ENCODE measurements around the gene FGF22. TPM values are rescaled to one million over a fixed set of nuclear protein-coding genes. Genes with fewer than 3 reads are reported as not detected.

The FGF22 gene
- total and polyA plus RNA-seq, 2 of the 13 experiments (the other 11 are each of a cell fraction or from before 2014, with no cell fraction given) = 0.24 TPM; not detected in 1

- TF ChIP-seq FOSL1 (CRISPR knock-in tag; IDR thresholded peaks at IDR 0.05; ENCODE audit: borderline replicate concordance) = no peak
- TF ChIP-seq TP53 (CRISPR knock-in tag; conservative IDR thresholded peaks at IDR 0.05) = 0 out of 2 replicates have a peak, but pooled peaks have one; percentile 57
- TF ChIP-seq SOX6 (IDR thresholded peaks at IDR 0.05) = no peak
- peak; percentile 38 for TF ChIP-seq SOX6 (CRISPR knock-in tag; IDR thresholded peaks at IDR 0.05)
- no peak for TF ChIP-seq DDIT3 (CRISPR knock-in tag; IDR thresholded peaks at IDR 0.05)
- peak; percentile 91 for TF ChIP-seq GABPA (IDR thresholded peaks at IDR 0.05; ENCODE audit: low read depth, low read length)
- TF ChIP-seq GABPA (CRISPR knock-in tag; IDR thresholded peaks at IDR 0.05; ENCODE audit: low read depth) = peak; percentile 95
- TF ChIP-seq SNAPC2 (CRISPR knock-in tag; IDR thresholded peaks at IDR 0.05) = no peak
- TF ChIP-seq ZFYVE20 (CRISPR knock-in tag; IDR thresholded peaks at IDR 0.05; ENCODE audit: borderline replicate concordance, low read depth) = no peak
- TF ChIP-seq ZNF136 (CRISPR knock-in tag; IDR thresholded peaks at IDR 0.05; ENCODE audit: low read depth) = no peak
- 0 out of 2 replicates have a peak, but pooled peaks have one; percentile 35 for TF ChIP-seq ZBTB25 (CRISPR knock-in tag; IDR thresholded peaks at IDR 0.05)
- TF ChIP-seq ZFY (CRISPR knock-in tag; IDR thresholded peaks at IDR 0.05) = peak; percentile 75
- peak; percentile 94 for TF ChIP-seq U2AF2 (IDR thresholded peaks at IDR 0.05; ENCODE audit: low read depth, low read length)
- TF ChIP-seq ZNF207 (IDR thresholded peaks at IDR 0.05; ENCODE audit: borderline replicate concordance) = no peak
- TF ChIP-seq KDM1A (CRISPR knock-in tag; IDR thresholded peaks at IDR 0.05) = no peak
- no peak for TF ChIP-seq SMC3 (IDR thresholded peaks at IDR 0.05; ENCODE audit: low read length)
- TF ChIP-seq MTF2 (CRISPR knock-in tag; IDR thresholded peaks at IDR 0.05; ENCODE audit: borderline replicate concordance) = no peak
- peak; percentile 88 for TF ChIP-seq YY1 (IDR thresholded peaks at IDR 0.05; ENCODE audit: insufficient read depth, insufficient replicate concordance, low read depth, low read length)
- TF ChIP-seq ZNF567 (CRISPR knock-in tag; IDR thresholded peaks at IDR 0.05; ENCODE audit: borderline replicate concordance) = 0 out of 2 replicates have a peak, but pooled peaks have one; percentile 52
- TF ChIP-seq REPIN1 (CRISPR knock-in tag; IDR thresholded peaks at IDR 0.05; ENCODE audit: borderline replicate concordance, low read depth) = no peak
- TF ChIP-seq ZNF629 (CRISPR knock-in tag; conservative IDR thresholded peaks at IDR 0.05) = 0 out of 2 replicates have a peak, but pooled peaks have one; percentile 12
- TF ChIP-seq JUNB (CRISPR knock-in tag; IDR thresholded peaks at IDR 0.05; ENCODE audit: borderline replicate concordance) = no peak
- TF ChIP-seq ZSCAN21 (CRISPR knock-in tag; IDR thresholded peaks at IDR 0.05; ENCODE audit: borderline replicate concordance) = peak; percentile 60; the same call in 1 of the 2 replicates
- no peak for TF ChIP-seq ZNF326 (CRISPR knock-in tag; IDR thresholded peaks at IDR 0.05; ENCODE audit: borderline replicate concordance)
- peak; percentile 92 for TF ChIP-seq NR2C2 (CRISPR knock-in tag; IDR thresholded peaks at IDR 0.05; ENCODE audit: borderline replicate concordance)
- TF ChIP-seq CENPT (CRISPR knock-in tag; IDR thresholded peaks at IDR 0.05; ENCODE audit: low read depth) = no peak
- TF ChIP-seq TIGD3 (CRISPR knock-in tag; IDR thresholded peaks at IDR 0.05; ENCODE audit: borderline replicate concordance) = no peak
- peak; percentile 23 for TF ChIP-seq TAF1 (CRISPR knock-in tag; IDR thresholded peaks at IDR 0.05)
- TF ChIP-seq SRF (IDR thresholded peaks at IDR 0.05; ENCODE audit: low read depth, low read length) = no peak
Observed at GRCh38 chr19:633068-633785, 6.5 kb upstream of the FGF22 start, which contains the start of gene POLRMT (continued).
